Measurements from ENCODE around the gene ODAD3. TPM values are rescaled to one million over a fixed set of nuclear protein-coding genes. Genes with fewer than 3 reads are reported as not detected.

Gene ODAD3
- total and polyA plus RNA-seq, 9 donors: 0.18 to 5.4 (median 0.56) TPM

DNA sequence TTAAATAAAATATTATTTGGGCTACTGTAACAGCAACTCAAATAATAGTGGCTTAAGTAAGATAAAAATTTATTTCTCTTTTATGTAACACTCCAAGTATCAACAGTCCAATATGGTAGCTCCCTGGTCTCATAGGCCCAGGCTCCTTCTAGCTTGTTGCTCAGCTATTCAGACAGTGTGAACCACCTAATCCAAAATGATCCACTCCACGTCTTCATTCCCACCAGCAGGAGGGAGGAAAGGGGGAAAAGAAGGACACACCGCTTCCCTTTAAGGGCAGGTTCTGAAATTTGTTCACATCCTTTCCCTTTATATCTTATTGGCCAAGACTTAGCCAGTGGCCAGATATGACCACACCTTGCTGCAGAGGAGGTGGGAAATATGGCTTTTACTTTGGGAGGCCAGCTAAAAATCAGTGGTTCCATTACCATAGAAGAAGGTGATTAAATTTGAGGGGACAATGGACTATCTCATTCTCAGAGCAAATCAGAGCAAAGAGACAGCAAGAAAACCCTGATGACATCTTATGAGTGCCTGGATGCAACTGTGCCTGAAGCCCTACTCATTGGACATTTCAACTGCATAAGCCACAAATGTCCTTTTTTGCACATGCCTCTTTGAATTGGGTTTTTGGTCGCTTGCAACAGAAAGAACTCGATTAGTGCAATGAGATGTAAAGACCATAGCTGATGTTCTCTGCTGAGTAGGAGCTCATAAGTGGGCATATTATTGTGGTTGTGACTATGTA, 43.8 kb downstream of the ODAD3 start:
- no peaks in the 10 kb centered on the region for H3K36me3 ChIP-seq
- DNase-seq: no peak
- no peaks in the 10 kb centered on the region for H3K27me3 ChIP-seq
- H3K27ac ChIP-seq: no peak overlapping the region
- H3K4me1 ChIP-seq (ENCODE audit: insufficient read depth): no peaks in the 10 kb centered on the region
- WGBS, 3 donors: 72 to 78% (median 77%) methylated on average over 4 of the region's 4 CpGs
- H3K4me3 ChIP-seq: no peak overlapping the region
- TF ChIP-seq, protein P1, sequence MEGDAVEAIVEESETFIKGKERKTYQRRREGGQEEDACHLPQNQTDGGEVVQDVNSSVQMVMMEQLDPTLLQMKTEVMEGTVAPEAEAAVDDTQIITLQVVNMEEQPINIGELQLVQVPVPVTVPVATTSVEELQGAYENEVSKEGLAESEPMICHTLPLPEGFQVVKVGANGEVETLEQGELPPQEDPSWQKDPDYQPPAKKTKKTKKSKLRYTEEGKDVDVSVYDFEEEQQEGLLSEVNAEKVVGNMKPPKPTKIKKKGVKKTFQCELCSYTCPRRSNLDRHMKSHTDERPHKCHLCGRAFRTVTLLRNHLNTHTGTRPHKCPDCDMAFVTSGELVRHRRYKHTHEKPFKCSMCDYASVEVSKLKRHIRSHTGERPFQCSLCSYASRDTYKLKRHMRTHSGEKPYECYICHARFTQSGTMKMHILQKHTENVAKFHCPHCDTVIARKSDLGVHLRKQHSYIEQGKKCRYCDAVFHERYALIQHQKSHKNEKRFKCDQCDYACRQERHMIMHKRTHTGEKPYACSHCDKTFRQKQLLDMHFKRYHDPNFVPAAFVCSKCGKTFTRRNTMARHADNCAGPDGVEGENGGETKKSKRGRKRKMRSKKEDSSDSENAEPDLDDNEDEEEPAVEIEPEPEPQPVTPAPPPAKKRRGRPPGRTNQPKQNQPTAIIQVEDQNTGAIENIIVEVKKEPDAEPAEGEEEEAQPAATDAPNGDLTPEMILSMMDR (IDR thresholded peaks at IDR 0.05): no peak
- TF ChIP-seq EP300 (IDR thresholded peaks at IDR 0.05): no peak
- TF ChIP-seq POLR2A (IDR thresholded peaks at IDR 0.05): no peak
- intact Hi-C loops (cut with DNase I): loop anchor here in 1 of 4 donors (10.0 kb wide), 1 partner anchor 96 kb away; the partner anchor contains the start of gene TSPAN16
- peaks cover 0 to 3% of the 10 kb centered on the region in 2 donors for H3K9me3 ChIP-seq

GRCh38 chr19:11390359-11390758, 44.6 kb downstream of the ODAD3 start:
- intact Hi-C loops (cut with DNase I): loop anchor here in 1 of 4 donors (10.0 kb wide), 1 partner anchor 96 kb away; the partner anchor contains the start of gene TSPAN16

GRCh38 chr19:11387162-11388034, 47.5 kb downstream of the ODAD3 start:
- H3K9me3 ChIP-seq: peaks cover 0 to 3% of the 10 kb centered on the region in 2 donors
- H3K36me3 ChIP-seq: no peaks in the 10 kb centered on the region
- intact Hi-C loops (cut with DNase I): loop anchor here in 1 of 4 donors (10.0 kb wide), 1 partner anchor 97 kb away; the partner anchor contains the start of gene ELAVL3
- peaks cover 2% of the 10 kb centered on the region for H3K4me1 ChIP-seq (ENCODE audit: insufficient read depth)
- TF ChIP-seq, protein P1 (IDR thresholded peaks at IDR 0.05): no peak
- TF ChIP-seq POLR2A (IDR thresholded peaks at IDR 0.05) (no peak), EP300 (IDR thresholded peaks at IDR 0.05) (no peak)
- no peaks in the 10 kb centered on the region for H3K27me3 ChIP-seq
- DNase-seq: no peak
- WGBS, 3 donors: 70 to 80% (median 73%) methylated on average over 19 of the region's 19 CpGs
- no peak overlapping the region for H3K27ac ChIP-seq
- H3K4me3 ChIP-seq: no peak overlapping the region

More at GRCh38 chr19:11390359-11390758, 44.6 kb downstream of the ODAD3 start:
- no peak overlapping the region for H3K27ac ChIP-seq
- DNase-seq: no peak
- WGBS, 3 donors: 87 to 93% (median 91%) methylated on average over 2 of the region's 2 CpGs
- no peaks in the 10 kb centered on the region for H3K27me3 ChIP-seq
- H3K36me3 ChIP-seq: no peaks in the 10 kb centered on the region
- H3K4me3 ChIP-seq: no peak overlapping the region
- H3K4me1 ChIP-seq (ENCODE audit: insufficient read depth): no peaks in the 10 kb centered on the region
- peaks cover 0 to 3% of the 10 kb centered on the region in 2 donors for H3K9me3 ChIP-seq
- TF ChIP-seq POLR2A (IDR thresholded peaks at IDR 0.05) (no peak), EP300 (IDR thresholded peaks at IDR 0.05) (no peak)
- TF ChIP-seq, protein P1 (IDR thresholded peaks at IDR 0.05): no peak

DNA sequence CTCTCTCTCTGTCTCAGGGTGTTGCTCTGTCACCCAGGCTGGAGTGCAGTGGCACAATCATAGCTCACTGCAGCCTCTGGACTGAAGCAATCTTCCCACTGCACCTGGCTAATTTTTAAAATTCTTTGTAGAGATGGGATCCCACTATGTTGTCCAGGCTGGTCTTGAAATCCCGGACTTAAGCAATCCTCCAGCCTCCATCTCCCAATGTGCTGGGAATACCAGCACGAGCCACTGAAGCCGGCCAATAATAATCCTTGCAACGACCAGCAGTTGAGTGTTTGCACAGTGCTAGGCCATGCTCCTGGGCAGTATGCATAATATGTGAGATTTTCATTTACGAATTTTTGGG, 50.2 kb downstream of the ODAD3 start:
- 79 to 85% (median 83%) methylated on average over 5 of the region's 5 CpGs for WGBS, 3 donors
- TF ChIP-seq, protein P1 (IDR thresholded peaks at IDR 0.05): no peak
- TF ChIP-seq POLR2A (IDR thresholded peaks at IDR 0.05): no peak
- no peak for TF ChIP-seq EP300 (IDR thresholded peaks at IDR 0.05)
- no peak for DNase-seq
- H3K36me3 ChIP-seq: no peaks in the 10 kb centered on the region
- intact Hi-C loops (cut with DNase I): loop anchor here in 3 of 4 donors (5.0 to 10.0 kb wide), 3 partner anchors 48 to 100 kb away; partner anchors contain the start of gene ELAVL3 (in 1 of the 3)
- peaks cover 9% of the 10 kb centered on the region for H3K4me1 ChIP-seq (ENCODE audit: insufficient read depth)
- no peaks in the 10 kb centered on the region for H3K9me3 ChIP-seq
- no peaks in the 10 kb centered on the region for H3K27me3 ChIP-seq
- no peak overlapping the region for H3K27ac ChIP-seq
- H3K4me3 ChIP-seq: no peak overlapping the region
